ENCODE results near the gene CTDSP1.

- no peak for TF ChIP-seq CTCF (IDR thresholded peaks at IDR 0.05 in 8 of 11, conservative IDR thresholded peaks at IDR 0.05 in 3 of 11)
- no peak for TF ChIP-seq POLR2A (IDR thresholded peaks at IDR 0.05)
Observed at GRCh38 chr2:218400930-218401881, 1.5 kb downstream of the CTDSP1 start.

All from spleen (tissue), 7 donors.